K562 (cell line): ENCODE measurements around the gene INHA. TPM values are rescaled to one million over a fixed set of nuclear protein-coding genes. Genes with fewer than 3 reads are reported as not detected.

Source experiments
- E2F1 ChIP-seq: sonication (generic); formaldehyde crosslinking; IDR thresholded peaks from 2 replicates; pipeline ENCODE4 v1.8.1; 2023; ENCODE audit warnings: mild to moderate bottlenecking, missing genetic modification reagents, moderate library complexity
- ETS1 ChIP-seq: conservative IDR thresholded peaks from 2 replicates; pipeline ENCODE4 v1.6.1; 2011; ENCODE audit warnings: low read depth, mild to moderate bottlenecking, low read length; ENCODE audit not compliant: control insufficient read depth
- HINFP ChIP-seq: fragments of 450-650 bp; conservative IDR thresholded peaks from 2 replicates; pipeline ENCODE4 v1.6.1; 2016; ENCODE audit warnings: missing genetic modification characterization, low read depth, mild to moderate bottlenecking, control low read depth, missing compliant biosample characterization
- MCM7 ChIP-seq, 2 experiments: fragments of 450-650 bp; IDR thresholded peaks; 2 replicates each; pipeline ENCODE4 v1.6.1; 2016 to 2018
- NR1H2 ChIP-seq: sonication (generic); formaldehyde crosslinking; IDR thresholded peaks from 2 replicates; pipeline ENCODE4 v1.4.0; 2020; ENCODE audit warnings: mild to moderate bottlenecking, missing genetic modification reagents
- TAF7 ChIP-seq: fragments of 450-650 bp; IDR thresholded peaks from 2 replicates; pipeline ENCODE4 v1.6.1; 2016; ENCODE audit warnings: missing genetic modification characterization, missing compliant biosample characterization
- ZBTB49 ChIP-seq: sonication (generic); formaldehyde crosslinking; IDR thresholded peaks from 2 replicates; pipeline ENCODE4 v1.8.0; 2022; ENCODE audit warnings: missing genetic modification reagents, mild to moderate bottlenecking, borderline replicate concordance
- ZNF511 ChIP-seq: sonication (generic); formaldehyde crosslinking; IDR thresholded peaks from 2 replicates; pipeline ENCODE4 v1.8.0; 2022; ENCODE audit warnings: mild to moderate bottlenecking, missing genetic modification reagents
- ZNF583 ChIP-seq: fragments of 250-450 bp; sonication (Bioruptor Pico); IDR thresholded peaks from 2 replicates; pipeline ENCODE4 v1.4.0; 2020
- ZNF830 ChIP-seq: fragments of 250-450 bp; sonication (Bioruptor Pico); IDR thresholded peaks from 2 replicates; pipeline ENCODE4 v1.5.0; 2021; ENCODE audit warnings: mild to moderate bottlenecking
- polyA plus RNA-seq, 8 experiments: library from polyadenylated mRNA; depleted of rRNA in 4 of 8; stranded (reverse) in 5 of 8; unstranded in 3 of 8; fragments of >200 nt; fragmentation: Nextera tagmentation in 2 of 8; fragmentation: Illumina TruSeq in 1 of 8; extraction: Ambion mirVana in 2 of 8; extraction: Trizol in 1 of 8; gene quantifications; 2 replicates each; pipeline versions ENCODE4 v1.2.1 to v1.2.3, GENCODE V29; 2011 to 2014; ENCODE audit warnings: inconsistent platforms in 1 of 8, missing spikeins in 1 of 8
- total RNA-seq, 7 experiments: library from RNA; depleted of rRNA in 6 of 7; stranded (reverse); fragments of >200 nt in 6 of 7; fragmentation: Illumina TruSeq in 2 of 7; extraction: Trizol in 2 of 7; gene quantifications; 2 replicates each; pipeline versions ENCODE4 v1.2.1 to v1.2.3, GENCODE V29; 2011 to 2021; ENCODE audit warnings: low replicate concordance in 1 of 7
- TF ChIP-seq, protein P1 (sequence below): fragments of 200-800 bp; sonication (Bioruptor generic); IDR thresholded peaks from 2 replicates; pipeline ENCODE4 v1.6.1; 2016; ENCODE audit warnings: missing genetic modification characterization, missing compliant biosample characterization
- TF ChIP-seq, protein P2 (sequence below): fragments of 450-650 bp; formaldehyde crosslinking; IDR thresholded peaks from 2 replicates; pipeline ENCODE4 v1.4.0; 2020; ENCODE audit warnings: mild to moderate bottlenecking, moderate library complexity

The INHA gene
- total and polyA plus RNA-seq, 9 of the 15 experiments (the other 6 are each of a cell fraction or from before 2014, with no cell fraction given): 0.07 to 1.9 (median 0.40) TPM

DNA sequence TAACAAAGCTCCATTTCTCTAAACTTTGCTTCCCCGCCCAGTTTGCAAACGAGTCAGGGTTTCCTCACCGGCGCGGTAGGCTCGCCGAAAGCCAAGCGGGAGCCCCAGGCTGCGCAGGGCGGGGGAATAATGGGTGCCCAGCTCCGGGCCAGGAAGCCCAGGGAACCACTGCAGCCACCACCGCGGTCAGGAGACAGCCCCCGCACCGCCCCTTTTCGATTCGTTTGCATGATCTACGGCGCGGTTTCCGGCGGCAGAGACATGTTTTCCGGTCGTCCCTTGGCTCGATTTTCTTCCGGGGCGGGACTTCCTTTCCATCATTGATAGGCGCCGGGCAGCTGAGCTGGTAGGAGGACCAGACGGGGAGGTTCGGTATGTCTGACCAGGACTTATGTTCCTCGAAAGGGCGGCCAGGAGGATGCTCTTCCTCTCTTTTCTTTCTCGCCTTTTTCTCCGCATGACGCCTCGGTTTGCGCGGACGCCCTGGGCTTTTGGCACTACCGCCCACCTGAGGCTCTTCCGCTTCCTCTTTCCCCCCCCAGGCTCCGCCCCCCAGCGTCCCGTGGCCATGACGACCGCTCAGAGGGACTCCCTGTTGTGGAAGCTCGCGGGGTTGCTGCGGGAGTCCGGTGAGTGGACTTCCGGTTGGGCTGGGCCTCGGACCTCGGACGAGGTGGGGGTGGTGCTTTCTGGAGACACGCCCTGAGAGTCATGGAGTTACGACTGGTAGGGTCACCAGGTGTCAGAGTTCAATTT, 25.6 kb downstream of the INHA start, which contains the start of gene STK11IP (continued):
- TF ChIP-seq, protein P1, sequence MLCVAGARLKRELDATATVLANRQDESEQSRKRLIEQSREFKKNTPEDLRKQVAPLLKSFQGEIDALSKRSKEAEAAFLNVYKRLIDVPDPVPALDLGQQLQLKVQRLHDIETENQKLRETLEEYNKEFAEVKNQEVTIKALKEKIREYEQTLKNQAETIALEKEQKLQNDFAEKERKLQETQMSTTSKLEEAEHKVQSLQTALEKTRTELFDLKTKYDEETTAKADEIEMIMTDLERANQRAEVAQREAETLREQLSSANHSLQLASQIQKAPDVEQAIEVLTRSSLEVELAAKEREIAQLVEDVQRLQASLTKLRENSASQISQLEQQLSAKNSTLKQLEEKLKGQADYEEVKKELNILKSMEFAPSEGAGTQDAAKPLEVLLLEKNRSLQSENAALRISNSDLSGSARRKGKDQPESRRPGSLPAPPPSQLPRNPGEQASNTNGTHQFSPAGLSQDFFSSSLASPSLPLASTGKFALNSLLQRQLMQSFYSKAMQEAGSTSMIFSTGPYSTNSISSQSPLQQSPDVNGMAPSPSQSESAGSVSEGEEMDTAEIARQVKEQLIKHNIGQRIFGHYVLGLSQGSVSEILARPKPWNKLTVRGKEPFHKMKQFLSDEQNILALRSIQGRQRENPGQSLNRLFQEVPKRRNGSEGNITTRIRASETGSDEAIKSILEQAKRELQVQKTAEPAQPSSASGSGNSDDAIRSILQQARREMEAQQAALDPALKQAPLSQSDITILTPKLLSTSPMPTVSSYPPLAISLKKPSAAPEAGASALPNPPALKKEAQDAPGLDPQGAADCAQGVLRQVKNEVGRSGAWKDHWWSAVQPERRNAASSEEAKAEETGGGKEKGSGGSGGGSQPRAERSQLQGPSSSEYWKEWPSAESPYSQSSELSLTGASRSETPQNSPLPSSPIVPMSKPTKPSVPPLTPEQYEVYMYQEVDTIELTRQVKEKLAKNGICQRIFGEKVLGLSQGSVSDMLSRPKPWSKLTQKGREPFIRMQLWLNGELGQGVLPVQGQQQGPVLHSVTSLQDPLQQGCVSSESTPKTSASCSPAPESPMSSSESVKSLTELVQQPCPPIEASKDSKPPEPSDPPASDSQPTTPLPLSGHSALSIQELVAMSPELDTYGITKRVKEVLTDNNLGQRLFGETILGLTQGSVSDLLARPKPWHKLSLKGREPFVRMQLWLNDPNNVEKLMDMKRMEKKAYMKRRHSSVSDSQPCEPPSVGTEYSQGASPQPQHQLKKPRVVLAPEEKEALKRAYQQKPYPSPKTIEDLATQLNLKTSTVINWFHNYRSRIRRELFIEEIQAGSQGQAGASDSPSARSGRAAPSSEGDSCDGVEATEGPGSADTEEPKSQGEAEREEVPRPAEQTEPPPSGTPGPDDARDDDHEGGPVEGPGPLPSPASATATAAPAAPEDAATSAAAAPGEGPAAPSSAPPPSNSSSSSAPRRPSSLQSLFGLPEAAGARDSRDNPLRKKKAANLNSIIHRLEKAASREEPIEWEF: no peak
- TF ChIP-seq HINFP (tag) (no peak), ETS1 (peak; percentile 69; the same call in 1 of the 2 replicates), E2F1 (CRISPR knock-in tag) (no peak), ZNF830 (no peak), NR1H2 (CRISPR knock-in tag) (no peak), MCM7 (IDR thresholded peaks at IDR 0.05) (no peak), ZNF583 (CRISPR knock-in tag) (no peak), ZNF511 (CRISPR knock-in tag) (no peak), TAF7 (tag) (no peak; the same call in 1 of the 2 replicates), ZBTB49 (CRISPR knock-in tag) (no peak)
- TF ChIP-seq, protein P2, sequence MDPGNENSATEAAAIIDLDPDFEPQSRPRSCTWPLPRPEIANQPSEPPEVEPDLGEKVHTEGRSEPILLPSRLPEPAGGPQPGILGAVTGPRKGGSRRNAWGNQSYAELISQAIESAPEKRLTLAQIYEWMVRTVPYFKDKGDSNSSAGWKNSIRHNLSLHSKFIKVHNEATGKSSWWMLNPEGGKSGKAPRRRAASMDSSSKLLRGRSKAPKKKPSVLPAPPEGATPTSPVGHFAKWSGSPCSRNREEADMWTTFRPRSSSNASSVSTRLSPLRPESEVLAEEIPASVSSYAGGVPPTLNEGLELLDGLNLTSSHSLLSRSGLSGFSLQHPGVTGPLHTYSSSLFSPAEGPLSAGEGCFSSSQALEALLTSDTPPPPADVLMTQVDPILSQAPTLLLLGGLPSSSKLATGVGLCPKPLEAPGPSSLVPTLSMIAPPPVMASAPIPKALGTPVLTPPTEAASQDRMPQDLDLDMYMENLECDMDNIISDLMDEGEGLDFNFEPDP (CRISPR knock-in tag): no peak
